Measurements from ENCODE around the gene ATM.
"Not testable (repeated sequence)": the region's sequence is repeated elsewhere in the genome, so short reads cannot be mapped to it uniquely, and the experiment has no call there.

Gene ATM

DNA sequence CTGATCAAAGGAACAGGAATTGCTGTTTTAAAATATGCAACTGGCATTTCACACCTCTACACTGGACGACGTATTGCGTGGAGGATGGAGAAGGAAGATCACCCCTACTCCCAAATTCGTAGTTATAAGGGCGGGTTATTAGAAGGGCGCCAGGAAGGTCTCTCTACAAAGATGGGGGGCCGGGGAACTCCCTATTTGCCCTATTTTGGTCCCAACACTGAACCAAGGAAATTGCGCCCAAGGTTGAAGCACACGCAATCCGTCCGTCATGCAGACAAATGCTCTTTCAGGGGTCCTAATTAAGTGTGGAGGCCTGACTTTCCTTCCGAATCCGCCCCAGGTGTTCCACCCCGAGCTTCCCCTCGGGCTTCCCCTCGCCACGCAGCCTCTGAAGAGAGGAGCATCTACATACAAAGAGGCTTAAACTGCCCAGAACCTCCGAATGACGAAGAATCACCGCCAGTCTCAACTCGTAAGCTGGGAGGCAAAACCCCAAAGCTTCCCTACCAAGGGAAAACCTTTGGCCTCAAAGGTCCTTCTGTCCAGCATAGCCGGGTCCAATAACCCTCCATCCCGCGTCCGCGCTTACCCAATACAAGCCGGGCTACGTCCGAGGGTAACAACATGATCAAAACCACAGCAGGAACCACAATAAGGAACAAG is 825 bp upstream of the ATM start:
- DNase-seq (ENCODE audit: extremely low read depth in 1 of 2, low read depth in 1 of 2) = no peak

DNA sequence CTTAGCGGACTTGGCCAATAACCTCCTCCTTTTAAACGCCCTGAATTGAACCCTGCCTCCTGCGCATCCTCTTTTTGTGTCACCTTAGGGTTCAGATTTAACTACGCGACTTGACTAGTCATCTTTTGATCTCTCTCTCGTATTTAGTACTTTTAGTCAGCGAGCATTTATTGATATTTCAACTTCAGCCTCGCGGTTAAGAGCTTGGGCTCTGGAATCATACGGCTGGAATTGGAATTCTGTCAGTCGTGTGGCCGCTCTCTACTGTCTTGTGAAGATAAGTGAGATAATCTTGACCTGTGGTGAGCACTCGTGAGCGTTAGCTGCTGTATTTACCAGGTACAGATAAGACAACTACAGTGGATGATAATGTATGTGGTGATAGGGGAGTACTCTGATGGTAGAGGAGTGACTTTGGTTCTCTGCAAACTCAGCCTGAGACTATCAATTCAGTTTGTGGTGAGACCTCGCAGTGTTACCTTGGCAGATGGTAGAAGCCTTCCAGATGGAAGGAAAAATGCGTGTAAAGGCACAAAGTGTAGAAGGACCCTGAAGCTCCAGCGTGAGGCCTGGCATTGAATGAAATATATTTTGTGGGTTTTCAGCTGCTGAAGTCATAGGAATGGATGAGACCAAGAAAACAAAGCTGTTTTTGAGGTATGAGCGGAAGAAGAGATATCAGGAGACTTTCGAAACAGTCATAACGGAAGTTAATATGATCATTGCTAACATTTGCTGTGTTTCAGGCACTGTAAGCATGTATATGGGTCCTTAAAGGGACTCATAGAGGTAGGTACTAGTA is 682 bp downstream of the ATM start:
- DNase-seq (ENCODE audit: extremely low read depth in 1 of 2, low read depth in 1 of 2) = no peak

- no peak for DNase-seq (ENCODE audit: extremely low read depth in 1 of 2, low read depth in 1 of 2)
Measured at GRCh38 chr11:108224366-108224765, 1.5 kb downstream of the ATM start.

GRCh38 chr11:108224911-108225786 is 2.3 kb downstream of the ATM start:
- DNase-seq (ENCODE audit: extremely low read depth in 1 of 2, low read depth in 1 of 2) = no peak

DNA sequence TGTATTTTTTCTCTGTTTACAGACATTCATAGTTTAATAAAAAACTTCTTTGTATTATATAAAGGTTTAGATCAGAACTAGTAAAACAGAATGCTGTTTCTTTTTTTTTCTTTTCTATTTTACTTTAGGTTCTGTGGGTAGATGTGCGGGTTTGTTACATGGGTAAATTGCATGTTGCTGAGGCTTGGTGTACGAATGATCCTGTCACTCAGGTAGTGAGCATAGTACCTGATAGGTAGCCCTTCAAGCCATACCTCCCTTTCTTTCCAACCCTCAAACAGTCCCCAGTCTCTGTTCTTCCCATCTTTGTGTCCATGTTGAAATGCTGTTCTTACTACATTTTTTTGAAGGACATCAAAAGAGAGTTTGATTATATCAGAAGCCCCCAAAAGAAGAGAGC is 3.2 kb downstream of the ATM start:
- no peak for DNase-seq (ENCODE audit: extremely low read depth in 1 of 2, low read depth in 1 of 2)

DNA sequence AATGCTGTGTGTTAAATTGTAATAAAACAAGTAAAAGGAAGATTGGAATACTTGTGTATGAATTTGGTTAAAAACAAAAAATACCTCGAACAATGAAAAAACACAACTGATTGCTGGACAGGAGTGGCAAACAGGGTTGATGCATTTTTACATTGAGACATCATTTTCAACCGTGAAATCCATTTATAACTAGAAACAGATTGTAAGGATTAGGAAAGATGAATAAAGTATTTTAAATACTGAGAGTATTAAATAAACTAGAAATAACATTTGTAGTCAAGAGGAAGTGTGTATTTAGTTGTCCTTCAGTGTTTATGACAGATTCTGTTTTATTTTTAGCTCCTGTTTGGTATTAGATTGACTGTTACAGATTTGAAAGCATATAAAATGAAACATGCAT is 5.4 kb downstream of the ATM start:
- no peak for DNase-seq (ENCODE audit: extremely low read depth in 1 of 2, low read depth in 1 of 2)

- DNase-seq (ENCODE audit: extremely low read depth in 1 of 2, low read depth in 1 of 2) = no peak
Measured at GRCh38 chr11:108233277-108233945, 10.5 kb downstream of the ATM start.

- no peak for DNase-seq (ENCODE audit: extremely low read depth in 1 of 2, low read depth in 1 of 2)
Measured at GRCh38 chr11:108235192-108235591, 12.3 kb downstream of the ATM start.

DNA sequence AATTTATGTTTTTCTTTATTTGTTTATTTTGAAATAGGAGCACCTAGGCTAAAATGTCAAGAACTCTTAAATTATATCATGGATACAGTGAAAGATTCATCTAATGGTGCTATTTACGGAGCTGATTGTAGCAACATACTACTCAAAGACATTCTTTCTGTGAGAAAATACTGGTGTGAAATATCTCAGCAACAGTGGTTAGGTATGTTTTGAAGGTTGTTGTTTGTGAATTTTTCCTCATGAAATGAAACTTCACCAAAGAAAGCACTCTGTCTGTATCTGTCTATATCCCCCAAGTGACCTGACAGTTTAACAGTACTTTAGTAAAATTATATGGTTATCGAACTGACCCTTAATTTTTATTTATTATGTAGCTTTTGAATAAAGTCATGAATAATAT is 12.8 kb downstream of the ATM start:
- DNase-seq (ENCODE audit: extremely low read depth in 1 of 2, low read depth in 1 of 2) = no peak

GRCh38 chr11:108237058-108237481 is 14.2 kb downstream of the ATM start:
- DNase-seq (ENCODE audit: extremely low read depth in 1 of 2, low read depth in 1 of 2) = no peak

DNA sequence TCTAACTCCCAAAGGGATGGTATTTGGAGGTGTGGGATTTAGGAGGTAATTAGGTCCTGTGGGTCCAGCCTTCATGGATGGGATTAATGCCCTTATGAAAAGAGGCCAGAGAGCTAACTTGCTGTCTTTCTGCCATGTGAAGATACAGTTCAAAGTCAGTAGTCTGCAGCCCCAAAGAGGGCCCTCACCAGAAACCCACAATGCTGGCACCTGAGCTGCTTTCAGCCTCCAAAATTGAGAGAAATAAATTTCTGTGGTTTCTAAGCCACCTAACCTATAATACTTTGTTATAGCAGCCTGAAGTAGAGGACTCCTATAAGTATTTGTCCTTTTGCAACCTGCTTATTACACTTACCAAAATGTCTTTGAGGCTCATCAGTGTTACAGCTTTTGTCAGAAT is 16.2 kb downstream of the ATM start:
- DNase-seq (ENCODE audit: extremely low read depth in 1 of 2, low read depth in 1 of 2) = no peak

DNA sequence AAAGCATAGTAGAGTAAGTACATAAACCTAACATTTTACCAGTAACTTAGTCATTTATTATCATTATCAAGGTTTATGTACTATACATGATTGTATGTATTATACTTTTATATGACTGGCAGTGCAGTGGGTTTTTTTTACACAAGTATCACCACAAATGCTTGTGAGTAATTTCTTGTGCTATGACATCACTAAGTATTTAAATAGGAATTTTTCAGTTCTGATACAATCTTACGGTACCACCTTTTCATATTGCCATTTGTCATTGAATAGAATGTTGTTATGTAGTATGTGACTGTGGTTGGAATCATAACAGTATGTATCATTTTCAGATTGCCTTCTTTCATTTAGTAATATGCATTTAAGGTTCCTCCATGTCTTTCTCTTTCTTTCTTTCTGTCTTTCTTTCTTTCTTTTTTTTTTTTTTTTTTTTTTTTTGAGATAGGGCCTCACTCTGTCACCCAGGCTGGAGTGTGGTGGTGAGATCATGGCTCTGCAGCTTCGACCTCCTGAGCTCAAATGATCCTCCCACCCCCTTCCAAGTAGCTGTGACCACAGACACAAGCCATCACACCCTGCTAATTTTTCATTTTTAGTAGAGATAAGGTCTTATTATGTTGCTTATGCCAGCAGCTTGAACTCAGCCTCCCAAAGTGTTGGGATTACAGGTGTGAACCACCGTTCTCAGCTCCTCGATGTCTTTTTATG is 18.6 kb downstream of the ATM start:
- DNase-seq (ENCODE audit: extremely low read depth in 1 of 2, low read depth in 1 of 2) = no peak

- no peak for DNase-seq (ENCODE audit: extremely low read depth in 1 of 2, low read depth in 1 of 2)
Measured at GRCh38 chr11:108242422-108242821, 19.6 kb downstream of the ATM start.

DNA sequence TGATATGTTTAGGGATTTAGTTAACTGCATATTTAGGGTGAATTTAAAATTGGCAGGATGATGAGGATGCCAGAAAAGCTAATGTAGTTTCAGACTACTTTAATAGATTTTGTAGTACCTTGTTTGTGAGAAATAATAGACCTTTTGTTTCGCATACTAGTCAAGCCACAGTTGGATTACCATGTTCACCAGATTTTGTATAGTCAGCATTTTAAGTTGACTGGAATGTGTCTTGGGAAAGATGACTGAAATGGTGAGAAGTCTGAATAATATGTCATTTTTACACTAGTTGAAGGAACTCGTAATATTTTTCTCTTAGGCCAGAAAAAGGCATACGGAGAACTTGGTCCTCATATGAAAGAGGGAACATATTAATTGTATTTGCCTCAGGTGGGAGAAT is 23.4 kb downstream of the ATM start:
- DNase-seq (ENCODE audit: extremely low read depth in 1 of 2, low read depth in 1 of 2) = no peak

DNA sequence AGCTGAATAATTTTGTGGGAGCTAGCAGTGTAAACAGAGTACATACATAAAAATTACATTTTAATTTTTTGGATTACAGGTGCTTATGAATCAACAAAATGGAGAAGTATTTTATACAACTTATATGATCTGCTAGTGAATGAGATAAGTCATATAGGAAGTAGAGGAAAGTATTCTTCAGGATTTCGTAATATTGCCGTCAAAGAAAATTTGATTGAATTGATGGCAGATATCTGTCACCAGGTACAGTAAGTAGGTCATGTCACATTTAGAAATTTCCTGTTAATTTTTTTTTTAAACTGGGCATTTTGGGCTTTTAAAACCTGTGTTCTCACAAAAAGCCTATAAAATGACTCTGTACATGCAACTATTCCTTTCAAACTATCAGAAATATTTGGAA is 24.0 kb downstream of the ATM start:
- no peak for DNase-seq (ENCODE audit: extremely low read depth in 1 of 2, low read depth in 1 of 2)

DNA sequence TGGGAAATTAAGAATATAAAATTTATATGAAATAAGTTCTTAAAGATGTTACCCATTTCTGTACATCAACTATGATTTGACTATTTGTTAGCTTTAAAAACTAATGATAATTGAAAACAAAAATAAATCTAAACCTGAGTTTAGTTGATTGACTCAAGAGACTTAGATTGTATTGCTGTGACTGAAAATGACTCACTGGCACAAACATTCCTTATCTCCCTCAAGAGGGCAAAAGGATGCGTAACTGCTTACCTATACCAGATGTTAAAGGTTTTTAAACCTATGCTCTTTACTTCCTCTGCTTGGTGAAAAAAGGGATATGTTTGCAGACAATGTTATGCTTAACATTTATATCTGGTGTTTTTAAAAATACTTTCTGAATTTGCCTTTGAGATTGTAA is 30.3 kb downstream of the ATM start:
- DNase-seq (ENCODE audit: extremely low read depth in 1 of 2, low read depth in 1 of 2) = no peak

- no peak for DNase-seq (ENCODE audit: extremely low read depth in 1 of 2, low read depth in 1 of 2)
Measured at GRCh38 chr11:108269583-108269982, 46.7 kb downstream of the ATM start.

DNA sequence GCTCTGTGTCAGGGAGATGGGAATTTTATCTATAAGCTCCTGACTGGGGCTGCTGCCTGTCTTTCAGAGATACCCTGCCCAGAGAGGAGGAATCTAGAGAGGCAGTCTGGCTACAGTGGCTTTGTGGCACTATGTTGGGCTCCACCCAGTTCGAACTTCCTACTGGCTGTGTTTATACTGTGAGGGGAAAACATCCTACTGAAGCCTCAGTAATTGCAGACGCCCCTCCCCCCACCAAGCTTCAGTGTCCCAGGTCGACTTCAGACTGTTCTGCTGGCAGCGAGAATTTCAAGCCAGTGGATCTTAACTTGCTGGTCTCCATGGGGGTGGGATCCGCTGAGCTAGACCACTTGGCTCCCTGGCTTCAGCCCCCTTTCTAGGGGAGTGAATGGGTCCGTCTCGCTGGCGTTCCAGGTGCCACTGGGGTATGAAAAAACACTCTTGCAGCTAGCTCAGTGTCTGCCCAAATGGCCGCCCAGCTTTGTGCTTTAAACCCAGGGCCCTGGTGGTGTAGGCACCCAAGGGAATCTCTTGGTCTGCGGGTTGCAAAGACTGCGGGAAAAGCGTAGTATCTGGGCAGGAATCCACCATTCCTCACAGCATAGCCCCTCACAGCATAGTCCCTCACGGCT is 54.2 kb downstream of the ATM start:
- not testable (repeated sequence) for DNase-seq (ENCODE audit: extremely low read depth in 1 of 2, low read depth in 1 of 2)

GRCh38 chr11:108278546-108278945 is 55.7 kb downstream of the ATM start:
- DNase-seq (ENCODE audit: extremely low read depth in 1 of 2, low read depth in 1 of 2) = no peak

- DNase-seq (ENCODE audit: extremely low read depth in 1 of 2, low read depth in 1 of 2) = no peak
Measured at GRCh38 chr11:108278954-108279353, 56.1 kb downstream of the ATM start.
